Aortic smooth muscle cell (primary cell): Measurements from ENCODE around the gene FAM124B. TPM values are rescaled to one million over a fixed set of nuclear protein-coding genes. Genes with fewer than 3 reads are reported as not detected.

Experiments used
- total RNA-seq: library from RNA; depleted of rRNA; stranded (reverse); fragments of >200 nt; gene quantifications from 2 replicates; pipeline ENCODE4 v1.2.3, GENCODE V29; 2014

The FAM124B gene
- total RNA-seq, result 2.1 and 3.6 TPM in 2 replicates

DNA sequence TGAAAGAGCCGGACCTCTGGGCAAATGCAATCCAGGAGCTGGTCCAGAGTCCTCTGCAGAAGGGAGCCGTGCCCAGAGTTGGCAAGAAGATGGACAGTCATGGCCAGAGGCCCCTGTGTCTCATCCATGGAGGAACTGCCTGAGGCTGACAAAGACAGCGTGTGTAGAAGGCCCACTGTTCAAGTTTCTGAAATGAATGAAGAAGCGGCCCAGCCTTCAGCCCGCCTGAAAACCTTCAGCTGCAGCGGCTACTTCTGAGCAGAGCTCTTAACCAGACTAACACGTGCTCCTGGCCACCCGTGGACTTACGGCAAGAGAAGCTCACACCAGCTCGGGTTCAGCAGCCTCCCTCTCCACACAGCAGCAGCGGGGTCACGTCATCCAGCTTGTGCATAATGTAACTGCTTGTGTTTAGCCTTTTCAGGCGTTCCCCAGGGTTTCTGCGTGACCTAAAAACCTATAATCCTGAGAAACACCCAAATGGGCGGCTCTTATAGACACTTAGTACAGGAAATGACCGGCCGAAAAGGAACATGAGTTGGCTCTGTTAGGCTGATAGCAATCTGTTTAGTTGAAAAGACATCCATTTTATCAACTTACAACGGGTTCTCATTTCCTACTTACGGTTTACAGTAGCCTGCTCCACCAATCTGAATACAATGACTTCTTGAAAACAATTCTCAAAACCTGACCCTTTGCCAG, at the start of gene FAM124B:
Gene FAM124B, minus strand, starts transcription at position 467 of the 702 bp plus-strand sequence. Its CDS starts 339 bp downstream, at position 128.

Other genes with a start within 250 kb of the FAM124B start
- gene CUL3, start 183.3 kb upstream of the FAM124B start, total RNA-seq, result 62.4 and 72.5 TPM in 2 replicates